Muscle layer of colon (tissue), 2 donors: ENCODE data around the gene SNRNP25.

Experiments
- H3K27ac ChIP-seq: one replicate; pipeline ENCODE4 v1.7.0; 2013; ENCODE audit warnings: low read depth, mild to moderate bottlenecking, low read length, moderate library complexity
- H3K27me3 ChIP-seq, 2 donors: one replicate each; pipeline ENCODE4 v1.7.0; 2013; ENCODE audit warnings: low read length in 2 of 2, mild to moderate bottlenecking in 2 of 2; ENCODE audit not compliant: insufficient read depth in 2 of 2, control insufficient read depth in 1 of 2
- H3K36me3 ChIP-seq: one replicate; pipeline ENCODE4 v1.7.0; 2013; ENCODE audit warnings: mild to moderate bottlenecking, low read length; ENCODE audit not compliant: insufficient read depth
- H3K4me1 ChIP-seq: one replicate; pipeline ENCODE4 v1.7.0; 2013; ENCODE audit warnings: mild to moderate bottlenecking, low read length; ENCODE audit not compliant: insufficient read depth
- H3K4me3 ChIP-seq, 2 donors: one replicate each; pipeline ENCODE4 v1.7.0; 2013; ENCODE audit warnings: low read length in 2 of 2, low read depth in 1 of 2, mild to moderate bottlenecking in 1 of 2, moderate library complexity in 1 of 2
- H3K9ac ChIP-seq: one replicate; pipeline ENCODE4 v1.7.0; 2013; ENCODE audit warnings: low read length
- H3K9me3 ChIP-seq: one replicate; pipeline ENCODE4 v1.7.0; 2013; ENCODE audit warnings: mild to moderate bottlenecking, low read length
- donor health status: abdominal sarcoma.
- donor health status: Adenocarcinoma of cecum.

SNRNP25 gene

GRCh38 chr16:59440-60059, 5.9 kb downstream of the SNRNP25 start:
- peaks cover 63% of the 10 kb centered on the region for H3K36me3 ChIP-seq
- H3K27me3 ChIP-seq = no peaks in the 10 kb centered on the region
- H3K9ac ChIP-seq = no peak overlapping the region
- no peaks in the 10 kb centered on the region for H3K4me1 ChIP-seq
- H3K4me3 ChIP-seq = no peak overlapping the region
- H3K9me3 ChIP-seq = no peaks in the 10 kb centered on the region
- H3K27ac ChIP-seq = no peak overlapping the region

DNA sequence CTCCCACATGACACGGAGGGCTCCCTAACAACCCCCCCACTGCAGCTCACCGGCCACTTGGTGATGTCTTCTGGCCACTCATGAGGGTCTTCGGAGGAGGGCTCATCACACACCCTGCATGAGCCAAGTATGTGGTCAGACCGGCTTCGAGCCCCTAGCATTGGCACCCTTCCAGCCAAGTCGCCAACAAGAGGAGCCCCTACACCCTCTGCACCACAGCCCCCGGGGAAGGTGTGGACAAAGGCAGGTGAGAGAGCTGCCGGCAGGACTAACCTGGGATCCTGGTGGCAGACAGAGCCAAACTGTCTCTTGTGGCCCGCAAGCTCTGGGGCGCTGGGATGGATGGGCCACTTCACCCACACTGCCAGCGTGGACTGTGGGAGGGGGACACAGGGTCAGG, 6.5 kb downstream of the SNRNP25 start:
- H3K36me3 ChIP-seq = peaks cover 68% of the 10 kb centered on the region
- no peaks in the 10 kb centered on the region for H3K27me3 ChIP-seq
- H3K9ac ChIP-seq = no peak overlapping the region
- no peak overlapping the region for H3K27ac ChIP-seq
- H3K4me3 ChIP-seq = no peak overlapping the region
- H3K9me3 ChIP-seq = no peaks in the 10 kb centered on the region
- peaks cover 2% of the 10 kb centered on the region for H3K4me1 ChIP-seq

GRCh38 chr16:60929-61878, 7.6 kb downstream of the SNRNP25 start:
- peaks cover 62% of the 10 kb centered on the region for H3K36me3 ChIP-seq
- no peaks in the 10 kb centered on the region for H3K27me3 ChIP-seq
- H3K4me3 ChIP-seq = no peak overlapping the region
- no peak overlapping the region for H3K9ac ChIP-seq
- no peak overlapping the region for H3K27ac ChIP-seq
- H3K9me3 ChIP-seq = no peaks in the 10 kb centered on the region
- peaks cover 12% of the 10 kb centered on the region for H3K4me1 ChIP-seq

DNA sequence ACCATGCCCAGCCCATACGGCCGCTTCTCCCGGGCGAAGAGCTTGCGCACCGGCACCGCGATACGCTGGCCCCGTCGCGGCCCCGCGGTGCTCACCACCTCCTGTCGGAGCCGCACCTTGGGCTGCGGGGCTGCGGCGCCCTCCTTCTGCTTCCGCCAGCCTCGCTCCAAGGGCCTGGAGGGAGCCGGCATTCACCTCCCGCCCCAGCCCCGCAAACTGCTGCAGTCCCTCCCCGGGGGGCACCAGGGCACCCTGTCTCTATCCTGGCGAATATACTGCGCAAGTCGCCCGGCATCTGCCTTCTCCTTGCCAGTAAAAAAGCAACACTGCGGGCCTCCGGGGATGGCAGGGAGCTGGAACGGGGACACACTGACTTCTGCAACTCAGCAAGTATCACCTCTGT, 8.3 kb downstream of the SNRNP25 start:
- Histone ChIP-seq H3K4me3 (no peak overlapping the region), H3K9me3 (no peaks in the 10 kb centered on the region), H3K9ac (no peak overlapping the region), H3K27me3 (no peaks in the 10 kb centered on the region), H3K4me1 (peaks cover 19% of the 10 kb centered on the region), H3K36me3 (peaks cover 58% of the 10 kb centered on the region), H3K27ac (no peak overlapping the region)

GRCh38 chr16:62283-62967, 8.8 kb downstream of the SNRNP25 start:
- no peak overlapping the region for H3K9ac ChIP-seq
- peaks cover 53% of the 10 kb centered on the region for H3K36me3 ChIP-seq
- H3K27ac ChIP-seq = no peak overlapping the region
- peaks cover 19% of the 10 kb centered on the region for H3K4me1 ChIP-seq
- no peaks in the 10 kb centered on the region for H3K27me3 ChIP-seq
- no peak overlapping the region for H3K4me3 ChIP-seq
- no peaks in the 10 kb centered on the region for H3K9me3 ChIP-seq

GRCh38 chr16:62968-63391, 9.4 kb downstream of the SNRNP25 start:
- peaks cover 47% of the 10 kb centered on the region for H3K36me3 ChIP-seq
- H3K9ac ChIP-seq = no peak overlapping the region
- no peak overlapping the region for H3K27ac ChIP-seq
- no peaks in the 10 kb centered on the region for H3K27me3 ChIP-seq
- H3K9me3 ChIP-seq = no peaks in the 10 kb centered on the region
- H3K4me3 ChIP-seq = no peak overlapping the region
- peaks cover 19% of the 10 kb centered on the region for H3K4me1 ChIP-seq

DNA sequence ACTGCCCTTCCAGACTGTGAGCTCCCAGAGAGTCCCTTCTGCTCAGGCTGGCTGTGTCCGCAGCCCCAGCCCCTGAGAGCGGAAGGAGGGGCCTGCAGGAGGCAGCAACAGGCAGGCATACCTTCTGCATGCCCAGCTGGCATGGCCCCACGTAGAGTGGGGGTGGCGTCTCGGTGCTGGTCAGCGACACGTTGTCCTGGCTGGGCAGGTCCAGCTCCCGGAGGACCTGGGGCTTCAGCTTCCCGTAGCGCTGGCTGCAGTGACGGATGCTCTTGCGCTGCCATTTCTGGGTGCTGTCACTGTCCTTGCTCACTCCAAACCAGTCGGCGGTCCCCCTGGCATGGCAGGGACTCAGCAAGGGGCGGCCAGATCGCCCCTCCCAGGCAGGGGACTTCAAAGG, 9.8 kb downstream of the SNRNP25 start:
- Histone ChIP-seq H3K27me3 (no peaks in the 10 kb centered on the region), H3K36me3 (peaks cover 43% of the 10 kb centered on the region), H3K4me3 (no peak overlapping the region), H3K9ac (no peak overlapping the region), H3K27ac (no peak overlapping the region), H3K4me1 (peaks cover 19% of the 10 kb centered on the region), H3K9me3 (no peaks in the 10 kb centered on the region)

GRCh38 chr16:63998-64913, 10.6 kb downstream of the SNRNP25 start:
- no peaks in the 10 kb centered on the region for H3K9me3 ChIP-seq
- peaks cover 23% of the 10 kb centered on the region for H3K4me1 ChIP-seq
- no peak overlapping the region for H3K9ac ChIP-seq
- no peak overlapping the region for H3K27ac ChIP-seq
- no peak overlapping the region for H3K4me3 ChIP-seq
- H3K27me3 ChIP-seq = no peaks in the 10 kb centered on the region
- H3K36me3 ChIP-seq = peaks cover 35% of the 10 kb centered on the region

DNA sequence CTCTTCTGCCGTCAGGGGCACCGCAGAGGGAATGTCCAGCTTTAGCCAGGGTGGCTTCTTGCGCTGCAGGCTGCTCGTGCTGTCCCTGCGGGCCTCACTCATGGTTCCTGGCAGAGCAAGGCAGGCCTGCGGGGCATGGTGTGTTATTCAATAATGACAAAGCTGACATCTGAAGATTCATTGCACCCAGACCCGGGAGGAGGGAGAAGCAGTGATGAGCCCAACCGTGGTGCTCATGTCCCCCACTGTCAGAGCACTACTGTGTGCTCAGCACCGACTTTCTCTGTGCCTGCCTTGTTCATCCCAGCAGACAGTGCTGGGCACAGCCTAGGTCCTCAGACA, 11.3 kb downstream of the SNRNP25 start:
- H3K27me3 ChIP-seq = no peaks in the 10 kb centered on the region
- H3K27ac ChIP-seq = no peak overlapping the region
- no peak overlapping the region for H3K4me3 ChIP-seq
- H3K36me3 ChIP-seq = peaks cover 28% of the 10 kb centered on the region
- H3K4me1 ChIP-seq = peaks cover 29% of the 10 kb centered on the region
- H3K9me3 ChIP-seq = no peaks in the 10 kb centered on the region
- no peak overlapping the region for H3K9ac ChIP-seq

DNA sequence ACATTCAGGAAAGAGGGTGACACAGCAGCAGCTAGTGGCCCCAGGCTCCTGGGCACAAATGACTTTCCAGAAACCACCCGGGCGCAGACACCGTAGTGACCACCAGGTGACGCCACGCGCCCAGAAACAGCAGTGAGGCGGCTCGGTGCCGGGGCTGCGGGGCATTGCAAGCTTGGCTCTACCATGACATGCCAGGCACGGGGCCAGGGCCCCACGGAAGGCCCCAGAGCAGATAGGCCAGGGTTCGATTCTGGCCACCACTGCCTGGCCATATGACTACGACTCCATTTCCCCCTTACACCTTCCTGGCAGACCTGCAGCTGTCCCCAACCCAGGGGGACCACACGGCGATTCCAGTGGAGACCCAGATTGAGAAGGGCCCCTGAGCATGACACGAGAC, 12.1 kb downstream of the SNRNP25 start:
- Histone ChIP-seq H3K4me3 (no peak overlapping the region), H3K27ac (no peak overlapping the region), H3K36me3 (peaks cover 20% of the 10 kb centered on the region), H3K9me3 (no peaks in the 10 kb centered on the region), H3K4me1 (peaks cover 35% of the 10 kb centered on the region), H3K27me3 (no peaks in the 10 kb centered on the region), H3K9ac (no peak overlapping the region)
